ENCODE data around the gene WASF2. TPM values are rescaled to one million over a fixed set of nuclear protein-coding genes. Genes with fewer than 3 reads are reported as not detected.
A peak's percentile ranks its signal among the peaks of the same experiment; 100 is the strongest.

Gene WASF2
- total RNA-seq, 1 experiment from 2014 or later = 65.9 TPM

- H3K27ac Mint-ChIP-seq = peak overlapping the region in 2 of 3 experiments; percentile 11 to 57; a peak in 2 of 7 replicates
- no peak overlapping the region for H2BK15ac ChIP-seq (ENCODE audit: low read depth, low read length)
- H3K4me3 Mint-ChIP-seq = no peak overlapping the region
- H3K36me3 Mint-ChIP-seq (ENCODE audit: insufficient read depth in 1 of 3, low read depth in 3 of 3) = peaks cover 0 to 3% (median 3%) of the 10 kb centered on the region in 3 experiments; a peak in 4 of 7 replicates
- H3K27me3 Mint-ChIP-seq (ENCODE audit: low read depth) = no peaks in the 10 kb centered on the region
- H3K23ac ChIP-seq (ENCODE audit: insufficient read length, low read depth, low read length) = no peak overlapping the region
- no peak overlapping the region for H3T11ph ChIP-seq (ENCODE audit: low read length)
- H3K18ac ChIP-seq (ENCODE audit: insufficient read length, low read depth, low read length) = no peak overlapping the region
- H3K79me2 ChIP-seq (ENCODE audit: insufficient read depth, low read length) = peaks cover 13% of the 10 kb centered on the region; the same call in 1 of the 2 replicates
- no peaks in the 10 kb centered on the region for H4K20me1 ChIP-seq (ENCODE audit: control insufficient read depth, insufficient read depth, insufficient read length)
- no peak for TF ChIP-seq CTCF (conservative IDR thresholded peaks at IDR 0.05)
- no peak overlapping the region for H3K14ac ChIP-seq (ENCODE audit: insufficient read depth, low read length)
- H3K9ac ChIP-seq (ENCODE audit: extremely low read depth, insufficient read length, low read length) = no peak overlapping the region
- H3K56ac ChIP-seq (ENCODE audit: insufficient read length, low read depth, low read length) = no peak overlapping the region
- H2BK5ac ChIP-seq (ENCODE audit: insufficient read length, low read length) = no peak overlapping the region
- H2BK120ac ChIP-seq (ENCODE audit: low read depth, low read length, poor library complexity, severe bottlenecking) = no peak overlapping the region
- no peak overlapping the region for H4K8ac ChIP-seq (replicated peaks; ENCODE audit: insufficient read length, low read depth, low read length)
- no peaks in the 10 kb centered on the region for H3K9me3 ChIP-seq (ENCODE audit: control insufficient read depth, low read depth, low read length)
- no peak overlapping the region for H2BK12ac ChIP-seq (ENCODE audit: insufficient read length, low read depth, low read length)
- no peak overlapping the region for H3K4me2 ChIP-seq (ENCODE audit: insufficient read depth, insufficient read length, low read length)
- no peak overlapping the region for H3K27ac ChIP-seq (ENCODE audit: insufficient read length, low read depth, low read length)
- H3K27me3 ChIP-seq (ENCODE audit: insufficient read depth, low read length) = no peaks in the 10 kb centered on the region
- no peaks in the 10 kb centered on the region for H3K23me2 ChIP-seq (ENCODE audit: insufficient read length, low read depth, low read length, poor library complexity, severe bottlenecking)
- peaks cover 15 to 16% of the 10 kb centered on the region in 2 experiments for H3K4me1 Mint-ChIP-seq
- H2AFZ ChIP-seq (ENCODE audit: low read length) = no peak overlapping the region
- H3K79me1 ChIP-seq (ENCODE audit: insufficient read depth, low read depth, low read length, poor library complexity, severe bottlenecking) = peaks cover 4% of the 10 kb centered on the region
- no peak overlapping the region for H3K4ac ChIP-seq (ENCODE audit: low read depth, low read length)
- H3K4me1 ChIP-seq (ENCODE audit: insufficient read depth, low read length) = no peaks in the 10 kb centered on the region
- no peak for DNase-seq
- WGBS (ENCODE audit: extremely low coverage, insufficient read length, low lambda C conversion rate) = no CpG with 5 or more reads among the region's 2 CpGs
- H4K5ac ChIP-seq (ENCODE audit: insufficient read length, low read depth, low read length) = no peak overlapping the region
- H2BK20ac ChIP-seq (ENCODE audit: low read depth, low read length, poor library complexity, severe bottlenecking) = no peak overlapping the region
- no peak overlapping the region for H2AK5ac ChIP-seq (ENCODE audit: insufficient read length, low read length)
- H3K9me3 Mint-ChIP-seq = no peaks in the 10 kb centered on the region
- no peak overlapping the region for H4K91ac ChIP-seq (ENCODE audit: insufficient read length, low read depth, low read length)
Measured at GRCh38 chr1:27483659-27484058, 6.3 kb downstream of the WASF2 start.
